ENCODE measurements around the gene FITM2. TPM values are rescaled to one million over a fixed set of nuclear protein-coding genes. Genes with fewer than 3 reads are reported as not detected.

FITM2 gene
- total RNA-seq, 1 donor, result 7.2 TPM

- Histone ChIP-seq H3K27me3 (ENCODE audit: insufficient read depth, low read length) (peaks cover 21% of the 10 kb centered on the region), H3K4me3 (ENCODE audit: insufficient read depth, low read length) (no peak overlapping the region), H3K4me2 (ENCODE audit: insufficient read depth, low read length) (no peak overlapping the region), H3K79me2 (ENCODE audit: insufficient read depth, low read length) (no peaks in the 10 kb centered on the region), H3K4me1 (ENCODE audit: insufficient read depth, low read length) (no peaks in the 10 kb centered on the region), H3K9me3 (ENCODE audit: low read depth, low read length) (no peaks in the 10 kb centered on the region), H3K36me3 (ENCODE audit: insufficient read depth, low read length) (no peaks in the 10 kb centered on the region), H3K27ac (ENCODE audit: low read depth, low read length) (no peak overlapping the region), H2AFZ (ENCODE audit: low read length) (no peak overlapping the region), H4K20me1 (ENCODE audit: insufficient read depth, low read length) (no peaks in the 10 kb centered on the region)
- TF ChIP-seq, protein P1, sequence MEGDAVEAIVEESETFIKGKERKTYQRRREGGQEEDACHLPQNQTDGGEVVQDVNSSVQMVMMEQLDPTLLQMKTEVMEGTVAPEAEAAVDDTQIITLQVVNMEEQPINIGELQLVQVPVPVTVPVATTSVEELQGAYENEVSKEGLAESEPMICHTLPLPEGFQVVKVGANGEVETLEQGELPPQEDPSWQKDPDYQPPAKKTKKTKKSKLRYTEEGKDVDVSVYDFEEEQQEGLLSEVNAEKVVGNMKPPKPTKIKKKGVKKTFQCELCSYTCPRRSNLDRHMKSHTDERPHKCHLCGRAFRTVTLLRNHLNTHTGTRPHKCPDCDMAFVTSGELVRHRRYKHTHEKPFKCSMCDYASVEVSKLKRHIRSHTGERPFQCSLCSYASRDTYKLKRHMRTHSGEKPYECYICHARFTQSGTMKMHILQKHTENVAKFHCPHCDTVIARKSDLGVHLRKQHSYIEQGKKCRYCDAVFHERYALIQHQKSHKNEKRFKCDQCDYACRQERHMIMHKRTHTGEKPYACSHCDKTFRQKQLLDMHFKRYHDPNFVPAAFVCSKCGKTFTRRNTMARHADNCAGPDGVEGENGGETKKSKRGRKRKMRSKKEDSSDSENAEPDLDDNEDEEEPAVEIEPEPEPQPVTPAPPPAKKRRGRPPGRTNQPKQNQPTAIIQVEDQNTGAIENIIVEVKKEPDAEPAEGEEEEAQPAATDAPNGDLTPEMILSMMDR (IDR thresholded peaks at IDR 0.05; ENCODE audit: extremely low read depth, low read depth, low read length), result no peak
- no peak for DNase-seq (ENCODE audit: insufficient read length, low spot score, missing footprints)
These were observed 46.0 kb upstream of the FITM2 start for GRCh38 chr20:44357020-44357419.

DNA sequence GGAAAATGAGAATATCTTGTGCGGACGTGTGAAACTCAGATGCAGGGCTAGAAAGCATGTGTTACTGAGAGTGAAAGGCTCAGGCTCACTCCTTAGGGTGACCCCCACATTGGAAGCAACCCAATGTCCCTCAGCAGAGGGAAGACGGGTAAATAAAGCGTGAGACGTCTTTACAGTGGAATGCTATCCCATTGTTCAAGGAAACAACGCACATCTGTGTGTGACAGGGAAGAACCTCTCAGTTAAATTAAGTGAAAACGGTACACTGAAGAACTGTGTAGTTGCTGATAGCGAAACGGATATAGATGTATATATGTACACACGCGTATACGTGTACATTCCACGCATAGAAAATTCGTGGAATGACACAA is 45.3 kb upstream of the FITM2 start:
- no peak for DNase-seq (ENCODE audit: insufficient read length, low spot score, missing footprints)
- Histone ChIP-seq H3K4me1 (ENCODE audit: insufficient read depth, low read length) (no peaks in the 10 kb centered on the region), H3K27me3 (ENCODE audit: insufficient read depth, low read length) (peaks cover 18% of the 10 kb centered on the region)

DNA sequence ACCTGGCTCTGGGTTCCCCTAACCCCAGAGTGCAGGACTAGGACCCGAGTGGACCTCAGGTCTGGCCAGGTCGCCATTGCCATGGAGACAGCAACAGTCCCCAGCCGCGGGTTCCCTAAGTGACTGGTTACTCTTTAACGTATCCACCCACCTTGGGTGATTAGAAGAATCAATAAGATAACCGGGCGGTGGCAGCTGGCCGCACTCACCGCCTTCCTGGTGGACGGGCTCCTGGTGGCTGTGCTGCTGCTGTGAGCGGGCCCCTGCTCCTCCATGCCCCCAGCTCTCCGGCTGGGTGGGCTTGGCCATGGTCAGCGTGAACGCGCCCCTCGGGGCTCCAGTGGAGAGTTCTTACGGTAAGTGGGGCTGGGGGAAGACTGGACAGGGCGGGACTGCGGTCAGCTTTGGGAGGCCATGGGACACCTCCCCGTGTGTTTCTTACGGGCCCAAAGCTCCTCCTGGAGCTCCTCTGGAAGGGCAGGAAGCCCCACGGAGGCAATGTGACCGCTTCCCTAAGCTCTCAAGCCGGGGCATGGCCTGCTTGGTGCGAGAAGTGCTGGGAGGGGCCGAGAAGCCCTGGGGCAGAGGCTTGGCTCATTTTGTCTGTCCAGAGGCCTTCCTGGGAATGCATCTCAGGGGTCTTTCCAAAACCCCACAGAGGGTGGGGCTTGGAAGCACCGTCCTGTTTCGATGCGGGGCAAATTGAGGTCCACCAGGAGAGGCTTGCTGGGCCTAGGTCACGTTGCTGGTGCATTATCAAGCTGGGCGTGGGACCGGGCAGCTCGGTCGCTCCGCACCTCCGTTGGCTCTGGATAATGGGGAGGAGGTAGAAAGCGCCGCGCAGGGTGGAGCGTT is 44.7 kb upstream of the FITM2 start, which contains the start of gene HNF4A:
TSS of gene HNF4A (plus strand) at position 202 of the 855 bp plus-strand sequence. CDS start at position 308, 106 bp downstream.
- Histone ChIP-seq H3K4me3 (ENCODE audit: insufficient read depth, low read length) (no peak within 1 kb of the TSS), H3K4me1 (ENCODE audit: insufficient read depth, low read length) (no peaks in the 10 kb centered on the region), H3K4me2 (ENCODE audit: insufficient read depth, low read length) (no peak within 1 kb of the TSS), H2AFZ (ENCODE audit: low read length) (no peak within 1 kb of the TSS), H3K79me2 (ENCODE audit: insufficient read depth, low read length) (no peaks in the 10 kb centered on the region), H3K27ac (ENCODE audit: low read depth, low read length) (no peak within 1 kb of the TSS), H3K9me3 (ENCODE audit: low read depth, low read length) (no peaks in the 10 kb centered on the region), H3K36me3 (ENCODE audit: insufficient read depth, low read length) (no peaks in the 10 kb centered on the region), H3K27me3 (ENCODE audit: insufficient read depth, low read length) (peaks cover 18% of the 10 kb centered on the region), H4K20me1 (ENCODE audit: insufficient read depth, low read length) (no peaks in the 10 kb centered on the region)
- TF ChIP-seq, protein P1 (IDR thresholded peaks at IDR 0.05; ENCODE audit: extremely low read depth, low read depth, low read length), result no peak
- DNase-seq (ENCODE audit: insufficient read length, low spot score, missing footprints), result no peak

More for the DNA sequence above, 45.3 kb upstream of the FITM2 start:
- Histone ChIP-seq H3K36me3 (ENCODE audit: insufficient read depth, low read length) (no peaks in the 10 kb centered on the region), H3K27ac (ENCODE audit: low read depth, low read length) (no peak overlapping the region), H3K79me2 (ENCODE audit: insufficient read depth, low read length) (no peaks in the 10 kb centered on the region), H3K4me2 (ENCODE audit: insufficient read depth, low read length) (no peak overlapping the region), H2AFZ (ENCODE audit: low read length) (no peak overlapping the region), H4K20me1 (ENCODE audit: insufficient read depth, low read length) (no peaks in the 10 kb centered on the region), H3K4me3 (ENCODE audit: insufficient read depth, low read length) (no peak overlapping the region), H3K9me3 (ENCODE audit: low read depth, low read length) (no peaks in the 10 kb centered on the region)
- TF ChIP-seq, protein P1 (IDR thresholded peaks at IDR 0.05; ENCODE audit: extremely low read depth, low read depth, low read length), result no peak

- Histone ChIP-seq H3K9me3 (ENCODE audit: low read depth, low read length) (no peaks in the 10 kb centered on the region), H3K27me3 (ENCODE audit: insufficient read depth, low read length) (peaks cover 23% of the 10 kb centered on the region)
- TF ChIP-seq, protein P1 (IDR thresholded peaks at IDR 0.05; ENCODE audit: extremely low read depth, low read depth, low read length), result no peak
These were observed 44.0 kb upstream of the FITM2 start for GRCh38 chr20:44354979-44355497.

More at GRCh38 chr20:44354979-44355497, 44.0 kb upstream of the FITM2 start:
- Histone ChIP-seq H3K4me3 (ENCODE audit: insufficient read depth, low read length) (no peak overlapping the region), H4K20me1 (ENCODE audit: insufficient read depth, low read length) (no peaks in the 10 kb centered on the region), H2AFZ (ENCODE audit: low read length) (no peak overlapping the region), H3K27ac (ENCODE audit: low read depth, low read length) (no peak overlapping the region), H3K4me1 (ENCODE audit: insufficient read depth, low read length) (no peaks in the 10 kb centered on the region), H3K4me2 (ENCODE audit: insufficient read depth, low read length) (no peak overlapping the region), H3K36me3 (ENCODE audit: insufficient read depth, low read length) (no peaks in the 10 kb centered on the region), H3K79me2 (ENCODE audit: insufficient read depth, low read length) (no peaks in the 10 kb centered on the region)
- DNase-seq (ENCODE audit: insufficient read length, low spot score, missing footprints), result no peak

Data from osteoblast (primary cell).